Vagina (tissue), 2 donors: Measurements from ENCODE around the gene ZC3HAV1.

Source experiments
- POLR2A ChIP-seq, 2 donors: fragments of 450-650 bp; IDR thresholded peaks; one replicate each; pipeline ENCODE4 v1.6.1; 2017; ENCODE audit warnings: antibody characterized with exemption in 2 of 2, mild to moderate bottlenecking in 2 of 2, moderate library complexity in 2 of 2
- TF ChIP-seq, protein P1 (sequence below), 3 experiments: fragments of 450-650 bp in 2 of 3; fragments of 200-600 bp in 1 of 3; sonication (generic) in 1 of 3; IDR thresholded peaks; one replicate each; pipeline ENCODE4 v1.5.1; 2017 to 2019; ENCODE audit warnings: antibody characterized with exemption in 3 of 3, mild to moderate bottlenecking in 2 of 3, moderate library complexity in 2 of 3

DNA sequence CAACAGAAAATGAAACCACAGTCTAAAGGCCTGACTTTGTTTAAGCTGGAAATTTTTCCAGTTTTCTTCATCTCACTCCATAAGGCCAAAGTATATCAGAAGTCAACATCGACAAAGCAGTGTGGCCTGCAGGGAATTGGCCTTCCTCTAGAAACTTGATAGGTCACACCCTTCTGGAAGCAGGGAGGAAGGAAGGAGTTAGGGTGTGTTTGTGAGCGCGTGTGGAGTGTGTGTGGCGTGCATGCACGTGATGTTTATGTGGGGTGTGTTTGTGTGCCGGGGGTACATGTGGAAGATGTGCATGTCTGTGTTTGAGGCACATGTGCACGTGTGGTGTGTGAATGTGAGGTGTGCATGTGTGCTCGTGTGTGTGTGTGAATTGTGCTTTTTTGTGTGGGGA, 28.6 kb downstream of the ZC3HAV1 start:
- TF ChIP-seq, protein P1, sequence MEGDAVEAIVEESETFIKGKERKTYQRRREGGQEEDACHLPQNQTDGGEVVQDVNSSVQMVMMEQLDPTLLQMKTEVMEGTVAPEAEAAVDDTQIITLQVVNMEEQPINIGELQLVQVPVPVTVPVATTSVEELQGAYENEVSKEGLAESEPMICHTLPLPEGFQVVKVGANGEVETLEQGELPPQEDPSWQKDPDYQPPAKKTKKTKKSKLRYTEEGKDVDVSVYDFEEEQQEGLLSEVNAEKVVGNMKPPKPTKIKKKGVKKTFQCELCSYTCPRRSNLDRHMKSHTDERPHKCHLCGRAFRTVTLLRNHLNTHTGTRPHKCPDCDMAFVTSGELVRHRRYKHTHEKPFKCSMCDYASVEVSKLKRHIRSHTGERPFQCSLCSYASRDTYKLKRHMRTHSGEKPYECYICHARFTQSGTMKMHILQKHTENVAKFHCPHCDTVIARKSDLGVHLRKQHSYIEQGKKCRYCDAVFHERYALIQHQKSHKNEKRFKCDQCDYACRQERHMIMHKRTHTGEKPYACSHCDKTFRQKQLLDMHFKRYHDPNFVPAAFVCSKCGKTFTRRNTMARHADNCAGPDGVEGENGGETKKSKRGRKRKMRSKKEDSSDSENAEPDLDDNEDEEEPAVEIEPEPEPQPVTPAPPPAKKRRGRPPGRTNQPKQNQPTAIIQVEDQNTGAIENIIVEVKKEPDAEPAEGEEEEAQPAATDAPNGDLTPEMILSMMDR (IDR thresholded peaks at IDR 0.05), result no peak
- no peak for TF ChIP-seq POLR2A (IDR thresholded peaks at IDR 0.05)
